ENCODE measurements around the gene SHANK3.

- TF ChIP-seq CTCF (conservative IDR thresholded peaks at IDR 0.05; ENCODE audit: low read depth, low read length) = no peak
- no peak for TF ChIP-seq RFX5 (IDR thresholded peaks at IDR 0.05; ENCODE audit: low read depth, low read length)
- TF ChIP-seq CHD1 (IDR thresholded peaks at IDR 0.05; ENCODE audit: low read depth, low read length) = no peak
- TF ChIP-seq FOS (IDR thresholded peaks at IDR 0.05; ENCODE audit: low read depth, low read length) = no peak
- TF ChIP-seq POLR2A (IDR thresholded peaks at IDR 0.05; ENCODE audit: low read depth, low read length) = no peak
- no peak for TF ChIP-seq USF2 (IDR thresholded peaks at IDR 0.05; ENCODE audit: low read depth, low read length)
- no peak for TF ChIP-seq CEBPB (IDR thresholded peaks at IDR 0.05; ENCODE audit: low read depth, low read length)
- no peak for TF ChIP-seq MAFK (IDR thresholded peaks at IDR 0.05; ENCODE audit: low read depth, low read length)
- no peak for TF ChIP-seq RCOR1 (IDR thresholded peaks at IDR 0.05; ENCODE audit: insufficient replicate concordance, low read length)
- no peak for TF ChIP-seq RAD21 (IDR thresholded peaks at IDR 0.05; ENCODE audit: low read length)
Observed at GRCh38 chr22:50675553-50676179, 3.0 kb downstream of the SHANK3 start.

All from IMR-90 (cell line).